Adrenal gland (tissue), 5 donors: Measurements from ENCODE around the gene PLXDC2.

ENCODE experiments used
- POLR2A ChIP-seq, 2 donors: fragments of 450-650 bp; IDR thresholded peaks; one replicate each; pipeline ENCODE4 v1.6.1; 2017; ENCODE audit warnings: antibody characterized with exemption in 2 of 2, mild to moderate bottlenecking in 2 of 2, moderate library complexity in 1 of 2
- TF ChIP-seq, protein P1 (sequence below), 6 experiments: fragments of 450-650 bp in 4 of 6; fragments of 200-600 bp in 2 of 6; sonication (generic) in 1 of 6; IDR thresholded peaks; 1 replicate in 5 of 6; 2 replicates in 1 of 6; pipeline versions ENCODE4 v1.5.1 to v1.8.0; 2016 to 2021; ENCODE audit warnings: antibody characterized with exemption in 6 of 6, mild to moderate bottlenecking in 2 of 6, moderate library complexity in 1 of 6
- donor health status: DM: no; HTN: no; CAD: no.

GRCh38 chr10:19921300-19922140, 105.3 kb downstream of the PLXDC2 start:
- TF ChIP-seq, protein P1, sequence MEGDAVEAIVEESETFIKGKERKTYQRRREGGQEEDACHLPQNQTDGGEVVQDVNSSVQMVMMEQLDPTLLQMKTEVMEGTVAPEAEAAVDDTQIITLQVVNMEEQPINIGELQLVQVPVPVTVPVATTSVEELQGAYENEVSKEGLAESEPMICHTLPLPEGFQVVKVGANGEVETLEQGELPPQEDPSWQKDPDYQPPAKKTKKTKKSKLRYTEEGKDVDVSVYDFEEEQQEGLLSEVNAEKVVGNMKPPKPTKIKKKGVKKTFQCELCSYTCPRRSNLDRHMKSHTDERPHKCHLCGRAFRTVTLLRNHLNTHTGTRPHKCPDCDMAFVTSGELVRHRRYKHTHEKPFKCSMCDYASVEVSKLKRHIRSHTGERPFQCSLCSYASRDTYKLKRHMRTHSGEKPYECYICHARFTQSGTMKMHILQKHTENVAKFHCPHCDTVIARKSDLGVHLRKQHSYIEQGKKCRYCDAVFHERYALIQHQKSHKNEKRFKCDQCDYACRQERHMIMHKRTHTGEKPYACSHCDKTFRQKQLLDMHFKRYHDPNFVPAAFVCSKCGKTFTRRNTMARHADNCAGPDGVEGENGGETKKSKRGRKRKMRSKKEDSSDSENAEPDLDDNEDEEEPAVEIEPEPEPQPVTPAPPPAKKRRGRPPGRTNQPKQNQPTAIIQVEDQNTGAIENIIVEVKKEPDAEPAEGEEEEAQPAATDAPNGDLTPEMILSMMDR (IDR thresholded peaks at IDR 0.05), result no peak
- TF ChIP-seq POLR2A (IDR thresholded peaks at IDR 0.05), result peak in 1 of 2 donors; percentile 14
